HuH-7 (cell line): ENCODE results near the gene STIM2.
"Not testable (repeated sequence)": the region's sequence is repeated elsewhere in the genome, so short reads cannot be mapped to it uniquely, and the experiment has no call there.

ENCODE experiments used
- DNase-seq: peaks from one replicate; pipeline ENCODE4 v3.0.0; 2011; ENCODE audit warnings: low spot score

The STIM2 gene

GRCh38 chr4:27001398-27002164, 140.9 kb downstream of the STIM2 start:
- no peak for DNase-seq

- no peak for DNase-seq
Observed at GRCh38 chr4:27003642-27004113, 143.0 kb downstream of the STIM2 start.

- DNase-seq: no peak
Observed at GRCh38 chr4:27005501-27005900, 144.9 kb downstream of the STIM2 start.

DNA sequence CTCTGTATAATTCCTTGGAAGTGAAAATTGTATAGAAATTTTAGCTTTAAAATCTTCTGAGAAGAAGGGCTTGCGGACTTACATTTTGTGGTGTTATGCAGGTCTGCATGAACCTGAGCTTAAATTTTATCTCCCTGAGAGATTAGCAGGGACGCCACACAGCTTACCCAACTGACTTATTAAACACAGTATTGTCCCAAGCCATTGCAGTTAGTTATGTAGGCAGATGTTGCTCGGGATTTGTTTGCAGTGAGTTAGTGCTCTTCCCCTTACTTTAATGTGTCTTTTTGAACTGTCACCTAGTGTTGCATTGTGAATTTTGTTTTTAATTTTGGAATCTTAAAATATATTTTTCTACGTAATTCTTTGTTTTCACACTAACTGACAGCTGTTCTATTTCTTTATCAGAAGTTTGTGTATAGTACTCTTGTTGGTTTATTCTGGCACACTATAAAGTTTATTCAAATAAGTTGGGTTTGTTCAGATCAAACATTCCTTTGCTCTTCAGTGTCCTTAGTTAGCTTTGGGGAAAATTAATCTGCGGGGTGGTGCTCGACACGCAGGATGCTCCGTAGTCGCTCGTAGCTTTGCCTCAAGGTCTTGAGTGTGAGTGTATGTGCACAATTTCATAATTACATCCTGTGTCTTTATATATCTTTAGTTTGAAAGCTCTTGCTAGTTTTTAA, 145.4 kb downstream of the STIM2 start:
- DNase-seq: no peak

GRCh38 chr4:27006646-27007045, 146.0 kb downstream of the STIM2 start:
- no peak for DNase-seq

- DNase-seq: no peak
Observed at GRCh38 chr4:27007507-27007906, 146.9 kb downstream of the STIM2 start.

DNA sequence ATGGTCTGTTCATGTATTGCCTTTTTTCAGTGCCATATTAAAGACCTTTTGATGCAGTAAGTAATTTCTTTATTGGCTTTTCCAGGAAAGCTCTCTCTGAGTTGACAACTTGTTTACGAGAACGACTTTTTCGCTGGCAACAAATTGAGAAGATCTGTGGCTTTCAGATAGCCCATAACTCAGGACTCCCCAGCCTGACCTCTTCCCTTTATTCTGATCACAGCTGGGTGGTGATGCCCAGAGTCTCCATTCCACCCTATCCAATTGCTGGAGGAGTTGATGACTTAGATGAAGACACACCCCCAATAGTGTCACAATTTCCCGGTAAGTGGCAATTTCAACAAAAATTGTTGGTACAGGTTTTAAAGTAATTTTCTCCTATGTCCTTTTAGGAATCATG, 148.0 kb downstream of the STIM2 start:
- DNase-seq: no peak

DNA sequence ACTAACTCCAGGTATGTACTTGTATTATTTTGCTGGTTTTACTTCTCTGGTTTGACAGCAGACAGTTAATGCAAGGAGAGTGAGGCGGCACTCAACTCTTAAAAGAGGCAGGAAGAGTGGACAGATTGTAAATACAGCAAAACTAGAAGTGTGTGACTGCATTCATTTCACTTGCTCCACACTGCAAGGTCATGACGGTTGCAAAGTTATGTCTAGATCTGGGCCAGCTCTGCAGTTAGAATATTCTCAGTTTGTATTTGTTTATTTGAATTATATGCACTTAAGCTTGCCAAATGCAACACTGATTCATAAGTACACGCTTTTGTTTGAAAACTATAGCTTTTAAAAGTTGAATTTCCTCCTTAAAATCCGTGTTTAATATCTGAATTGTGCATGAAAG, 148.9 kb downstream of the STIM2 start:
- DNase-seq: no peak

DNA sequence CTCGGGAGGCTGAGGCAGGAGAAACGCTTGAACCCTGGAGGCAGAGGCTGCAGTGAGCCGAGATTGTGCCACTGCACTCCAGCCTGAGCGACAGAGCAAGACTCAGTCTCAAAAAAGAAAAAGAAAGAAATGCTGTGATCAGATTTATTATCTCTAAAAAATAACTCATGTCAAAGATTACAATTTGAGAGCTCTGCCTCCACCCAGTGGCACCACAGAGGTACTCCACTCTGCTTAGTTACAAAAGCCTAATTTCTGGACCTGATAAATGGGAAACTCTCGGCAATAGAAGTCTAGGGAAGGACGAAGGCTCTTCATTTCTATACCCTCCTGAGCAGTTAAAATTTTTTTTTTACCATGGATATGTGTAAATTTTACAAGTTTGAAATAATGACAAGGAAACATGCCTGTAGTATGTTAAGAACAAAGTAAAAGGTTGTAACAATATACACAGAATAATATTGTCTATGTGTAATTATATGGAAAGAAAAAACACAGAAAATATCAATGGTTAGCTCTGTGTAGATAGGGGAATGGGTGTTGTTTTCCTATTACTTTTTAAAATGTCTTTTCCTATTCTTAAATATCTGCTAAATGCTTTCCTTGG, 149.8 kb downstream of the STIM2 start:
- DNase-seq: peak; percentile 65

GRCh38 chr4:27011401-27011800, 150.8 kb downstream of the STIM2 start:
- DNase-seq: no peak

GRCh38 chr4:27013012-27013411, 152.4 kb downstream of the STIM2 start:
- DNase-seq: no peak

DNA sequence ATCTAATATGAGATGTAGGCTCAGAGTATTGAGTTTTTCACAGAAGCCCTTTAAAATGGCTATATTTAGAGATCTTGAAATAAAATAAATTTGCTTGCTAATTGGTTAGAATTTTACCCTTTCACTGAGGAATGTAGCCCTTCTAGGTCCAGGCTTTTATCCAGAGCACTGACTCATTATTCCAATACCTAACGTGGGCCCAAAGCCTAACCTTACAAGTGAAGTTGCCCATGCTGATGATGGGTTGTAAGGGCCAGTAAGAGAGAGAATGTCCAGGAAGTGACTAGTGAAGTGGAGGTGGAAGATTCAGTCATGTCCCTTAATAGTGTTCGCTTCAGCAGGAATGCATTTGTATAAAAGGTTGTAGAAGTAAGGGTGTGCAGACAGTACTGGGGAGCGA, 155.9 kb downstream of the STIM2 start:
- DNase-seq: no peak

- DNase-seq: no peak
Observed at GRCh38 chr4:27017623-27018022, 157.0 kb downstream of the STIM2 start.

GRCh38 chr4:27018076-27018475, 157.4 kb downstream of the STIM2 start:
- no peak for DNase-seq

DNA sequence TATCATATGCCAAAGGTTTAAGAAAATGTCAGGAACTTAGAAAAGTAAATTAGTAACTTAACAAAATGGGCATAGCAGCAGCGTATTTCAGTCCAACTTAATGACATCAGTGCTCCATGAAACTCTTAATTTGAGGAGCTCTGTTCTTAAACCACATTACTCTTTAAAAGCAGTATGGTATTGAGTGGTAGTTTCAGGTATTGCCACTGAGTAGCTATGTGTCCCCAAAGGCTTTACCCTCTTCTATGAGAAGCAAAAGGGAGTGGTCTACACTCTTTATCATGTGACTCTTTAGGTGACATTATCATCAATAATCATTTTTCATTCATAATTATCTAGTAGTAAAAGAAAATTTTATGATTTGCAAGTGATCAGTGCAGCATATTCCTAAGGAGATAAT, 158.3 kb downstream of the STIM2 start:
- no peak for DNase-seq

- no peak for DNase-seq
Observed at GRCh38 chr4:27019766-27020165, 159.1 kb downstream of the STIM2 start.

GRCh38 chr4:27020203-27020602, 159.6 kb downstream of the STIM2 start:
- DNase-seq: no peak

- no peak for DNase-seq
Observed at GRCh38 chr4:27020603-27021002, 160.0 kb downstream of the STIM2 start.

DNA sequence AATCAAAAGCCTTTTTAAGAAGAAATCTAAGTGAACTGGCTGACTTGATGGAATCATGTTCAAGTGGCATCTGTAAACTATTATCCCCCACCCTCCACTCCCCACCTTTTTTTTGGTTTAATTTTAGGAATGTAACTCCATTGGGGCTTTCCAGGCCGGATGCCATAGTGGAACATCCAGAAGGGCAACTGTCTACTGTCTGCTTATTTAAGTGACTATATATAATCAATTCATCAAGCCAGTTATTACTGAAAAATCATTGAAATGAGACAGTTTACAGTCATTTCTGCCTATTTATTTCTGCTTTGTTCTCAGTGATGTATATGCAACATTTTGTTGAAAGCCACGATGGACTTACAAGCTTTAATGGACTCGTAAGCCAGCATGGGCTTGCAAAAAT, 162.3 kb downstream of the STIM2 start:
- no peak for DNase-seq

DNA sequence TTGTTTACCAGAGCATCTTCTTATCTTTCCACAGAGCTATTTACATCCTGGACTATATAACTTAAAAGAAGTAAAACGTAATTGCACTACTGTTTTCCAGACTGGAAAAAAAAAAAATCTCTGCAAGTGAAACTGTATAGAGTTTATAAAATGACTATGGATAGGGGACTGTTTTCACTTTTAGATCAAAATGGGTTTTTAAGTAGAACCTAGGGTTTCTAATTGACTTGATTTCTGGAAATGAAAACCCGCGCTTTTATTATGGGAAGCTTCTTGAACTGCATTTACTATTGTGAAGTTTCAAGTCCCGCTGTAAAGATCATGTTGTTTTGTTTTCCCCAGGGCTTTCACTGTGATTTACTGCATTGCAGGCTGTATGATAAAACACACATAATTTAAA, 162.7 kb downstream of the STIM2 start:
- no peak for DNase-seq

DNA sequence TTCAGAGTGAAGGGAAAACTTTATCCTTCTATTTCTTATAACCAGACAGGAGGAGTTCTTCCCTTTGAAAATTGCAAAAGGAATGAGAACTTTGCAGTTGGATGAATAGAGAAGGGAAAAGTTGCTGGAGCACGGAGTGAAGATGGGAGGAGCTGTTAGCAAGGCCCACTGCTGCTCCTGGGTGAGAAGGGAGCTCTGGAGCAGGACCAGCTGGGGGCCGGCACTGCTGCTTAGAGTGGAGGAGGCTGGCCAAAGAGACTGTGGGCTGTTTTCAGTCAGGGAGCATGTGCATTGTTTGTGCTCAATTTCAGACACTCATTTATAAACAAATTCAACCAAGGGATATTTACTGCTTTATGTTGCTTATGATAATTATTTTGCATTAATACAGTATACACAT, 164.2 kb downstream of the STIM2 start:
- no peak for DNase-seq

DNA sequence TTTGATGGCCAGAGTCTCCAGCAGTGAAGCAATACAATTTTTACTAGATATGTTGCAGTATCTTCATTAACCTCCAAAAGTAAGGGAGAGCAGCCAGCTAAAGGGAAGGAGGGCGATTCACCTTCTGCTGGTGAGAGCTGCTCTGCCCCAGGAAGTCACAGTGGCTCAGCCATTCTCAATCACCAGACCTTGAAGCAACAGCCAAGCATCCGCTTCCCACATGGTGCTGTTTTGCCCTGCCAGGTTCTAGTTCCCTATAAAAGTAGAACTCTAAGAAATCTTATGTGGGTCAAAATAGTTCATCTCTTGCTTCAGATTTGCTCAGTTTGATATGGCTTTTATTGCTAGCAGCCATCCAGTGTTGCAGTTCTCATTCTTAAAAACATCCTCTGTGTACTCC, 166.8 kb downstream of the STIM2 start:
- DNase-seq: no peak

DNA sequence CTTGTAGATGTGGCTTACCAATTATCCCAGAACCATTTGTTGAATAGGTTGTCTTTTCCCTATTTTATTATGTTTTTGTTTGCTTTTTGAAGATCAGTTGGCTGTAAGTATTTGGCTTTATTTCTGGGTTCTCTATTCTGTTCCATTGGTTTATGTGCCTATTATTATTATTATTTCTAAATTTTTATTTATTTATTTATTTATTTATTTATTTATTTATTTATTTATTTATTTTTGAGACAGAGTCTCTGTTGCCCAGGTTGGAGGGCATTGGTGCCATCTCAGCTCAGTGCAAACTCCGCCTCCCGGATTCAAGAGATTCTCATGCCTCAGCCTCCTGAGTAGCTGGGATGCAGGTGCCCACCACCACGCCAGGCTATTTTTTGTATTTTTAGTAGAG, 174.5 kb downstream of the STIM2 start:
- not testable (repeated sequence) for DNase-seq
